ENCODE measurements around the gene SIN3B.

- TF ChIP-seq AFF4 (CRISPR knock-in tag; IDR thresholded peaks at IDR 0.05) (no peak), CTCF (CRISPR knock-in tag; IDR thresholded peaks at IDR 0.05) (no peak), DRAP1 (CRISPR knock-in tag; IDR thresholded peaks at IDR 0.05) (no peak)
These were observed 26.9 kb downstream of the SIN3B start for GRCh38 chr19:16856091-16856490.
